GM06990 (cell line): Measurements from ENCODE around the gene VTI1A.

ENCODE experiments used
- DNase-seq: peaks from one replicate; pipeline ENCODE4 v3.0.0-alpha.2; 2011; ENCODE audit not compliant: insufficient read length; ENCODE audit errors: extremely low read depth
- H3K27me3 ChIP-seq: replicated peaks from 2 replicates; pipeline ENCODE4 v1.6.0; 2011; ENCODE audit warnings: low read length; ENCODE audit not compliant: control insufficient read depth, insufficient read depth
- H3K36me3 ChIP-seq: 2 replicates; pipeline ENCODE4 v1.5.1; 2011; ENCODE audit warnings: low read length; ENCODE audit not compliant: control insufficient read depth, insufficient read depth
- H3K4me3 ChIP-seq: replicated peaks from 2 replicates; pipeline ENCODE4 v1.5.1; 2011; ENCODE audit warnings: low read depth, mild to moderate bottlenecking, control low read depth, low read length
- TF ChIP-seq, protein P1 (sequence below): IDR thresholded peaks from 2 replicates; pipeline ENCODE4 v1.5.1; 2011; ENCODE audit warnings: low read length, control low read depth, mild to moderate bottlenecking, inconsistent platforms; ENCODE audit not compliant: insufficient read depth, poor library complexity, severe bottlenecking

Gene VTI1A

DNA sequence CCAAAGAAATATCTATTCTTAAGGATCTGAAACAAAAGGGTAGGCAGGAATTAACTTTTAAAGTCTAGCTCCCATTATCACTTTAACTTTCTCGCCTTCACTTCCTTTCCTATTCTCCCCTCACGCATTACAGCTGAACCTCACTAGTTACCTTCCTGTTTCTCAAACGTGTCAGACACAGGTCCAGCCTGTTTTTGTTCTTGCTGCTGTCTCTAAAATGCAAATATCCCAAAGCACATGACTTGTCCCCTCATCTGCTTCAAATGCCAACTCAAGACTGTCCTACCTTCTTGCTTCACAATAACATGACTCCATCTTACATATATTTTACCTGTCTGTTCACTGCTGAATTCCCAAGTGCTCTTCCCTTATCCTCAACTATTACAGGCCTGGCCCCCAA is 17.9 kb upstream of the VTI1A start:
- H3K36me3 ChIP-seq = peaks cover 6% of the 10 kb centered on the region
- TF ChIP-seq, protein P1, sequence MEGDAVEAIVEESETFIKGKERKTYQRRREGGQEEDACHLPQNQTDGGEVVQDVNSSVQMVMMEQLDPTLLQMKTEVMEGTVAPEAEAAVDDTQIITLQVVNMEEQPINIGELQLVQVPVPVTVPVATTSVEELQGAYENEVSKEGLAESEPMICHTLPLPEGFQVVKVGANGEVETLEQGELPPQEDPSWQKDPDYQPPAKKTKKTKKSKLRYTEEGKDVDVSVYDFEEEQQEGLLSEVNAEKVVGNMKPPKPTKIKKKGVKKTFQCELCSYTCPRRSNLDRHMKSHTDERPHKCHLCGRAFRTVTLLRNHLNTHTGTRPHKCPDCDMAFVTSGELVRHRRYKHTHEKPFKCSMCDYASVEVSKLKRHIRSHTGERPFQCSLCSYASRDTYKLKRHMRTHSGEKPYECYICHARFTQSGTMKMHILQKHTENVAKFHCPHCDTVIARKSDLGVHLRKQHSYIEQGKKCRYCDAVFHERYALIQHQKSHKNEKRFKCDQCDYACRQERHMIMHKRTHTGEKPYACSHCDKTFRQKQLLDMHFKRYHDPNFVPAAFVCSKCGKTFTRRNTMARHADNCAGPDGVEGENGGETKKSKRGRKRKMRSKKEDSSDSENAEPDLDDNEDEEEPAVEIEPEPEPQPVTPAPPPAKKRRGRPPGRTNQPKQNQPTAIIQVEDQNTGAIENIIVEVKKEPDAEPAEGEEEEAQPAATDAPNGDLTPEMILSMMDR = no peak
- H3K27me3 ChIP-seq = no peaks in the 10 kb centered on the region
- no peak for DNase-seq
- no peak overlapping the region for H3K4me3 ChIP-seq

DNA sequence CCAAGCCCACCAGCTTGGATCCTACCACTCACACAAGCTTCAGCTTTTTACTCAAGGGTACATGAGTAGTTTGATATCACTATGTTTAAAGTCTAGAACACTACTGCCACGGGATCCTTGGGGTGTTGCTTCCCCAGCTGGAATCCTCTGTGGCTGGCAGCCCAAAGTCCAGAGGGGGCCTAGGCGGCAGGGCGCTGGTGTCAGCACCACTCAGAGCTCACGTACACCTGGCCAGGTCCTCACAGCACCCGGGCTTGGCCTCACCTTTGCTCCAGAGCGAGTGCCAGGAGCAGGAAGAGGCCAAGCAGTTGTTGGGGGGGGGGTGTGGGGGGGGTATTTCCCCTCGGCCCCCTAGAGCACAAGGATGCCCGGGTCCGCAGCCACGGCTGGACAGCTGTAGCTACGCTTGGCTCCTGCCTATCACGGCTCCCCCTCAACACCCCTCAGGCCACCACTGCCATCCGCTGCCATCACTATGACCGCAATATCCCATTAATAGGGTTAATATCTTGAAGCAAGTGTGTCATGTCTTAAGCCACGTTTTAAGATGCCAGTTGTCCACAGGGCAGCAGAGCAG is 17.3 kb upstream of the VTI1A start:
- DNase-seq = no peak
- Histone ChIP-seq H3K36me3 (peaks cover 6% of the 10 kb centered on the region), H3K4me3 (no peak overlapping the region), H3K27me3 (no peaks in the 10 kb centered on the region)
- TF ChIP-seq, protein P1 = no peak

DNA sequence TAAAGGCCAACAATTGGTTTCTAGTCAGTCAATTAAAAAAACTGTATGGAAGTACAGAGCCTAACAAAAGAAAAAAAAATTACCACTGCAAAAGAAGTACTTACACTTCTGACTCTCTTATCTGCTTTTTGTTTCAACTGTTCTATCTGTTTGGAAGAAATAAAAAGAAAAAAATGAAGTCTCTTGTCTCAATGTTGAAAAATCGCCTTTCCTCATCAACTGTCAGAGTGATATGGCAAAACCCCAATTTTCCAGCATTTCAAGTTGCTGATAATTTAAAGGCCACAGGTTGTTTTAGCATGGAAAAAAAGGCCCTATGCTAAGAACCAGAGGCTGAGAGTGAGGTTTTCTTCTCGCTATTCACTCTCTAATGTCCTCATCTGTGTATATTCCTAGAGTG is 13.9 kb upstream of the VTI1A start:
- Histone ChIP-seq H3K27me3 (no peaks in the 10 kb centered on the region), H3K4me3 (no peak overlapping the region), H3K36me3 (peaks cover 7% of the 10 kb centered on the region)
- DNase-seq = no peak
- TF ChIP-seq, protein P1 = no peak

DNA sequence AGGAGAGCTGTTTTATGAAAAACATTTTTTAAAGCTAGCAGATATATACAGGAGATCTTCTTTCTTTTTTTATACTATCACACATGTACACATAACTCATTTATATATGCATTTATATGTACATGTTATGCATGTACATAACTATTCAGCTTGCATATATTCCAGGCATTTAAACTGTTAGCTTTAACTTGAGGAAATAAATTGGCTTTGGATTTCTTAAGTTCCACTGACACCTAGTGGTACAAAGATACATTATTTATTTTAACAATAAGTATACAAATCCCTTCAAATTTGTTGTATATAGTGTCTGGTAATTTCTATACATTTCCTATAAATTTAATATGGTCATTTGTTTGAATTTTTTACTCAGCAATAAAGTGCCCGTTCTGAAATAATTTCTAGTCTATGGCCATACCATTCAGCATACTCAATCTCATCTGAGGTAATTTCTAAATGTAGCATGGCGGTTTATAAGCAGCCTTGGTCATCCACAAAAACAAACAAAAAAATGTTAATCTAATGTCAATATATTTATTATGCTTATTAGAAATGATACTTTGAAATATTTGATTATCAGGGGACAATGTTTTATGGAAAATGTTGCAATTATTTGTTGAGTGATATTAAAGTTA is 11.9 kb upstream of the VTI1A start:
- H3K27me3 ChIP-seq = no peaks in the 10 kb centered on the region
- DNase-seq = no peak
- H3K4me3 ChIP-seq = no peak overlapping the region
- peaks cover 6% of the 10 kb centered on the region for H3K36me3 ChIP-seq
- TF ChIP-seq, protein P1 = peak; percentile 21

DNA sequence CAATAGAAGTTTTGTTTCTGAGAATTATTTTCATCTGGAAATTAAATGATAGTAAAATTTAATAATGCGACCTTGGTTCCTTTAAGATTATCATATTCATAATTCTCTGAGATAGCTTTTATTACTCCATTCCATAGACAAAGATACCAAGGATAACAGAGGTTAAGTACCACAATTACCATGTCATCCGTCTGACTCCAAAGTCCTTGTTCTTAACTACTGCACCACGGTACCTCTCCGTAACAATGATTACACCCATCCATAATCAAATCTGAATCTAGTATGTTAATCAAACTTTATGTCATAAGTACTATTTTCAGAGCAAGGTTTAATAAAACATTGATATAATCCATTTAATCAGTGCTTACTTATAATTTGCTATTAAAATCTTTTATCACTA is 8.7 kb upstream of the VTI1A start:
- Histone ChIP-seq H3K27me3 (no peaks in the 10 kb centered on the region), H3K4me3 (no peak overlapping the region), H3K36me3 (peaks cover 4% of the 10 kb centered on the region)
- DNase-seq = no peak
- TF ChIP-seq, protein P1 = no peak

DNA sequence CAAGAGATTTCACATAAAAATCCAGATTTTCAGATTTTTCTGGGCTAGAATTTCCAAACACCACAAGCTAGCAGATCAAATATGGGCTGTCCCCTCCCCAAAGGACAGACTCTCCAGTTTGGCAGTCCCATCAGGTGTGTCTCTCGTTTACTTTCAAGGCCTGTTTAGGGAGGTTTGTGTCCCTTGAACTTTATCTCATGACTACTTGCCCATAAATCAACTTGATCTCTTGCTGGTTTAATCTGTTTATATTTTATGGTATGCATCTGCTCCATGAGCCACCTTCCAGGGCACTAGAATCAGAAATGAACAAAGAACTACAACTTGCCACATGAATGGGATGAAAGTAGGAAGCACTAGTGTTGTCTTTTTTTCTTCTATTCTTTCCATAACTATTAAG is 5.5 kb upstream of the VTI1A start:
- Histone ChIP-seq H3K4me3 (no peak overlapping the region), H3K27me3 (no peaks in the 10 kb centered on the region), H3K36me3 (peaks cover 4% of the 10 kb centered on the region)
- DNase-seq = no peak
- TF ChIP-seq, protein P1 = no peak
